Vagina (tissue), 2 donors: ENCODE measurements around the gene GLDC.

Source experiments
- CTCF ChIP-seq, 3 experiments: fragments of 450-650 bp in 2 of 3; fragments of 200-600 bp in 1 of 3; sonication (generic) in 1 of 3; IDR thresholded peaks; one replicate each; pipeline ENCODE4 v1.5.1; 2017 to 2019; ENCODE audit warnings: antibody characterized with exemption in 3 of 3, mild to moderate bottlenecking in 2 of 3, moderate library complexity in 2 of 3
- POLR2A ChIP-seq, 2 donors: fragments of 450-650 bp; IDR thresholded peaks; one replicate each; pipeline ENCODE4 v1.6.1; 2017; ENCODE audit warnings: antibody characterized with exemption in 2 of 2, mild to moderate bottlenecking in 2 of 2, moderate library complexity in 2 of 2
- POLR2AphosphoS5 ChIP-seq, 2 donors: sonication (generic); formaldehyde crosslinking; IDR thresholded peaks; one replicate each; pipeline ENCODE4 v1.9.0; 2017; ENCODE audit warnings: antibody characterized with exemption in 2 of 2, mild to moderate bottlenecking in 2 of 2, low read depth in 1 of 2; ENCODE audit not compliant: insufficient read depth in 1 of 2

GRCh38 chr9:6667633-6668280 lies 22.2 kb upstream of the GLDC start:
- peak in 1 of 3 experiments; percentile 23 for TF ChIP-seq CTCF (IDR thresholded peaks at IDR 0.05)
- no peak for TF ChIP-seq POLR2A (IDR thresholded peaks at IDR 0.05)
- no peak for TF ChIP-seq POLR2AphosphoS5 (IDR thresholded peaks at IDR 0.05; ENCODE audit: insufficient read depth in 1 of 2, low read depth in 1 of 2)
